DMS53 treated with DMSO at 0.1 percent for 48 hours (cell line): ENCODE measurements around the gene FOXD4L6.
"Not testable (repeated sequence)": the region's sequence is repeated elsewhere in the genome, so short reads cannot be mapped to it uniquely, and the experiment has no call there.

Experiments
- DNase-seq: peaks from one replicate; lab custom pipeline; 2025; ENCODE audit not compliant: unreplicated experiment; lab: John Stamatoyannopoulos, UW

The FOXD4L6 gene

DNA sequence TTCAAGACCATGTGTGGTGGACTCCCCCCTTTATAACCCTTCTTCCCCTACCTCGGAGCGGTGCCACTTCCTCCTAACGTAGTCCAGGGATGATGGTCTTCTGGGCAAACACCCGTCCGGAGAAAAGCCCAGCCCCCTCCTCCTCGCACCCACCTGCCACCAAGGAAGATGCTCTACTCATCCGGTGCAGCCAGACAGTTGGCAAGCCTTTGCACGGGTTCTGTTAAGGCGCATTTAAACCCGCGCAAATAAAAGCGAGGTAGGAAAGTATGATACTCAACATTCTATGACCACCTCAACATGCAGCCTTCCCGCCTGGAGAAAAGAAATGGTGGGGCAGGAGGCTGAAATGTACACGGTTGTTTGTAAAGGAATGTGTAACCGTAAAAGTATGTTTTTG is at the start of gene FOXD4L6:
Gene FOXD4L6 (minus strand): TSS at position 101 of the 400 bp plus-strand sequence. CDS start 298 bp downstream, outside the sequence.
- not testable (repeated sequence) for DNase-seq

DNA sequence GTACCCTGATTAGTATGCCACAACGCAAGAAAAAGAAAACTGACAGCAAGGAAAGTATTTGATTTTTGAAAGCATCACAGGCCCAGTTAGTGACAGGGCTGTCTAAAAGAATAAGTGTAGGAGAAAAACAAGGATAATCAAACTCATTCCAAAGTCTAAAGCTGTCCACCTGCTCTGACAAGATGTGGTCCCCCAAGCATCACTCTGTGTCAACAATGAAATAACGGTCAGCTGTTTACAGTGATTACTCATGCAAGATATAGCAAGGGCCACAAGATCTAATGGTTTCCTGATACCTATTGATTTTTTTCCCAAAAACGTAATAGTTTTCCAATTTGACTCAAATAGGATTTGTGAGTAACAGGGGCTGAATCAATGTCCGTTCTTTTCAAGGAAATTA is 46.5 kb upstream of the FOXD4L6 start:
- not testable (repeated sequence) for DNase-seq

DNA sequence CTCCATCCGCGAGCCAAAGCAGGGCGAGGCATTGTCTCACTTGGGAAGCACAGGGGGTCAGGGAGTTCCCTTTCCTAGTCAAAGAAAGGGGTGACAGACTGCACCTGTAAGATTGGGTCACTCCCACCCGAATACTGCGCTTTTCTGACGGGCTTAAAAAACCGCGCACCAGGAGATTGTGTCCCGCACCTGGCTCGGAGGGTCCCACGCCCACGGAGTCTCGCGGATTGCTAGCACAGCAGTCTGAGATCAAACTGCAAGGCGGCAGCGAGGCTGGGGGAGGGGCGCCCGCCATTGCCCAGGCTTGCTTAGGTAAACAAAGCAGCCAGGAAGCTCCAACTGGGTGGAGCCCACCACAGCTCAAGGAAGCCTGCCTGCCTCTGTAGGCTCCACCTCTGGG is 21.6 kb upstream of the FOXD4L6 start:
- DNase-seq = not testable (repeated sequence)

DNA sequence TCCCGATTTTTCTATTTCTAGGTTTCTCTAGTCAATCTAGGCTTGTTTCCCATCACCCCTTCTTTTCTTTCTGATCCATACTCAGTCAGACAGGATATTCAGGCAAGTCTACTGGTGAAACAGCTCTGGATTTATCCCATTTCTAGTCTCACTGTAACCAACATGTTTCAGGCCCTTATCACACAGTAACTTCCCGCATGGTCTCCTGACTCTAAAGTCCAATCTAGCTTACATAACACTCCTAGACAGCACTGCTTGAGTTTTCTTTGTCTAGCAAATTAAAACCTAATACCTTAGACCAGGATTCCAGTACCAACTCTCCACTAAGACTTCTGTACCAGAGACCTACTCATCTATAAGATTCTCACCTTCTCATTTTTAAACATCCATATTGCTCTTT is 13.4 kb upstream of the FOXD4L6 start:
- not testable (repeated sequence) for DNase-seq

DNA sequence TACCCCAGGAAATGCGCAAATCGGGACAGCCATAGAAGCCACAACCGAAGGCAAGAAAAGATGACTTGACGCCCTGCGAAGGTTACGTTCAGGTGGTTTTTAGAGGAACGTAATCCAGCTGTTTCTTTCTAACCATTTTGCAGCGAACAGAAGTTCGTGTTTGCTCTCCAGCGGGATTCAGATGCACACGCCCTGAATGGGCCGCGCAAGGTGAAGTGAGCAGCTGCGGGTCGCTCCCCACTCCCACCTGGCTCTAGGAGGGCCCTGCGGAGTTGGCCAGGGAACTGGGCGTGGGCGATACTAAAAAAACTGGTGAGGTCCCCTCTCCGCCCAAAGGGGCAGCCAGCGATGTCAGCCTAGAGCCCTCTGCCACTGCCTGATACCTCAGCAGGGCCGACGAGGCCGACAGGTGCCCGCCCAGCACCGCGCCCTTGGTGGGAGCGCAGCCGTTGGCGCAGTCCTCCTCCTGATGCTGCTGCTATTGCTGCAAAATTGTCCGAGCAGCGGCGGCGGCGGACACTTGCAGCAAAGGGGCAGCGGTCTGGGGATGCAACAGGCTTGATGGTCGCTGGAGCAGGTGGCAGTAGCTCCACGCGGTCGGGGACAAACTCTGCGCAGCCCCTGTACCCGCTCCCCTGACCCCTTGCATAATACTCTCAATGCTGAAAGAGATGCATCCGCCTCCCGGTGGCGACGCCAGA is 1.6 kb downstream of the FOXD4L6 start:
- not testable (repeated sequence) for DNase-seq

DNA sequence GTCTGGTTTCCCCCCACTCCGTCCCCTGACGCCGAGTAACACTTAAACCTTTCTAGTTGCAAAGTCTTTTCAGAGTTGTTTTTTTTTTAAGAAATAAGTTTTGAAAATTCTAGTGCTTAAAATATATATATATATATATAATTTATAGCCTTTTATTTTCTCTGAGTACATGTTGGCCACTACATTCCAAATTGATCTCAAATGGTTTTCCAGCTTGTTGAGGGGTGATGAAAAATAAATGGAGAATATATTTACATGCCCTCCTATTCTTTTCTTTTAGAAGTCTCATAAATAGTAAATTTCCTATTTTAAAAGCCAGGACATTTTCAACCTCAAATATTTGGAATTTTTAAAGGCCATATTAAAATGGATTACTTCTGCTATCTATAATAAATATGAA is 2.5 kb downstream of the FOXD4L6 start:
- not testable (repeated sequence) for DNase-seq

DNA sequence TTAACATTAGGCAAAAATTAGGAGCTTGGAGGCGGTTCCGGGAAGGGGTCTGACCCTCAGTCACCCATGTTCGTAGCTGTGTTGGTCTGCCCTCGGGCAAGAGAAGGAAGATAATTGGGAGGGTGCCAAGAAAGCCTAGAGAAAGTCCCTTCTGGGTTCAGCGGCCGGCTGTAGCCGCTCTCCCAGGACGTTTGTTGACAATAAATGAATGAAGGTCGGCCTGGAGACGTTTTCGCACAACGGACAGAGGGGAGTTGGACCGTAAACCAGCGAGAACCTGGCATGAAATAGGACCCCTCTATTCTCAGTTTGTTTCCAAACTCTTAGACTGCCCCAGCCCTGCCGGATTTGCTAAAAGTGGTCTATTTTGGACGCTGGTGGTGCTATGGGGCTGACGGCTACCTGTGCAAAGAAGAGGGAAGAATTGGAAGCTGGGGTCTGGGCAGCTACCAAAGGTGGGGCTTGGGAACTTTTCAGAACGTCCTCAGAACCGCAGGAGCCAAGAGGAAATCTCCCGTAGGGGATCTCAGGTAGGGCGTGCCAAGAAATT is 3.3 kb downstream of the FOXD4L6 start:
- not testable (repeated sequence) for DNase-seq

DNA sequence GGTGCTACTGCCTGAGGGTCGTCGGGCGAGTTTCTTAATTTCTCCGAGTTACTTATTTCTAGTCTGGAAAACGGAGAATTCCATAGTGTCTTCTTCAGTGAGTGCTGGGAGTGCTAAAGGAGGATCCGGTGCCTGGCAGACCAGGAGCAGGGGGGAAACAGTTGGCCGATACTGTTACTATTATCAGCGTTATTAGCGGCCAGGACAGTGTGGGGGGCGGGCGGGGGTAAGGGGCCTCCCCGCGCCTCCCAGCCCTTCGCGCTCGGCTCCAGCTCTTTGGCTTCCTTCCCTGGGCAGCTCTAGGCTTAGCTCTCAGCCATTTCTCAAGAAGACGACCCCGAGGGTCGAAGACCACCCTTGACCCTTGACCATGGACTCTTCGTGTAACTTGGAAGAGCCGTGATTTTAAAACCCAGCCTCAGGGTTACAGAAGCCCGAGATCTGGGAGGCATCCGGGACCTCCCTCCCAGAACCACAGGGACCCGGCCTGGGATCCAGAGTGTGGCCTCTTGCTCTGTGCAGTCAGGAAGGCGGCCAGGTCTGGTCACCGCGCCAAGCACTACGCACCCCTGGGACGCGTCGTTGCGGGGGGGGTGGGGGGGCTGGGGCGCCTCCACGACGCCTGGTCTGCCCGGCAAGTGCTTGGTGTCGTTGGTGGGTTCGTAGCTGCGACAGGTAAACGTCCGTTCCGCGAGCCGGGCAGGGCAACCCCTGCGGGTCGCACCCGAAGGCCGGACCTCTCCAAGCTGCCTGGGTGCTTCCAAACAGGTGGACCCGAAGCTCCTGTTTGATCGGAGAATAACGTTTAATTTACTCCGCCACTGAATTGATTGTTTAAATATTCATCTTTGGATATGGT is 4.0 kb downstream of the FOXD4L6 start:
- DNase-seq = not testable (repeated sequence)

DNA sequence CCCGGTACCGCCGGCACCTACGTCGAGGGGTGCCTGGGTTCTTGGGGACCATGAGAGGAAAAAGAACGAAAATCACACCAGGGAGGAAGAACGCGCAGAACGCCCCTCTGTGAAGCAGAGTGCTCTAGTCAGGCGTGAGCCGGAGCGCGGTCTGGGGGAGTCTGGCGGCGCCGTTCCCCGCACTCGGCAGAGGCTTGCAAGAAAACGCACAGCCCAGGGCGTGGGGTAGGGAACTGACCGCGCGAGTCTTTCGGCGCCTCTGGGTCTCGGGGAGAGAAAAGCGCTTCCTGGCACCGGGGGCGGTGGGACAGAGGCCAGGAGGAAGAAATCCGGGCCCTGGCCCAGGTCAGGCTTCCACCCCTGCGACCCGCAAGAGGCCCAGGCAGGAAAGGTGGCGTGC is 4.7 kb downstream of the FOXD4L6 start:
- DNase-seq = not testable (repeated sequence)

DNA sequence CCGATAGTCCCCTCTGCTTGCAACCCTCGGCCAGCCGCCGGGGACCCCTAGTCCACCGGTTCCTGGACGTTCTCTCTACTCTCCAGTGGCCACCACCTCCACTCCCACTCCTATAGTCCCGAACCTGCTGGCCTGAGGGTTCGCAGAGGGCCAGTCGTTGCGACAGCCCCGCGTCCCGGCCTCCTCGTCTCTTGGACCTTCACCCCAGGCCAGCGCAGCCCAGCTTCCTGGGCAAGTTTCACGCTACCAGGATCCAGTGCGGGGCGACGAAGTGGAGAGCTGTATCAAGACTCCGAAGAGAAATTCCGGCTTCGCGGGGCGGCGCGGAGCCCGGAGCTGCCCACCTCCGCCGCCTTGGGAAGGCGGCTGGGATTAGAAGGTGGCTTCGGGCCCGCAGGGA is 5.1 kb downstream of the FOXD4L6 start:
- DNase-seq = not testable (repeated sequence)

DNA sequence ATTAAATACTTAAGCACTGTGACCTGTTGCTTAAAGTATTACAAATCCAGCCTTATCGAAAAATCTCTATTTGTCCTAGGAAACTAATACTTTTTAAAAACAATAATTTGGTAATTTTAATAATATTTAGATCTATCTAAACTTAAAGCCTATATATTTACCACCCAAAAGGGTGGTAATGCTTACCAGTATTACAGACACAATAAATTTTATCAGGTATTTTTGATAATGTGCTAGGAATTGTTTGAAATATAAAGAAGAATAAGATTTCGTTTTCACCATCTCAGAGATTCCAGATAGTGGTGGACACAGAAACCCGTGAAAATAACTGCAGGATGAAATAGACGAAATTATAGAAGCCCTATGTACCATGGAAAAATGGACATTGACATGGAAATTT is 7.8 kb downstream of the FOXD4L6 start:
- not testable (repeated sequence) for DNase-seq

DNA sequence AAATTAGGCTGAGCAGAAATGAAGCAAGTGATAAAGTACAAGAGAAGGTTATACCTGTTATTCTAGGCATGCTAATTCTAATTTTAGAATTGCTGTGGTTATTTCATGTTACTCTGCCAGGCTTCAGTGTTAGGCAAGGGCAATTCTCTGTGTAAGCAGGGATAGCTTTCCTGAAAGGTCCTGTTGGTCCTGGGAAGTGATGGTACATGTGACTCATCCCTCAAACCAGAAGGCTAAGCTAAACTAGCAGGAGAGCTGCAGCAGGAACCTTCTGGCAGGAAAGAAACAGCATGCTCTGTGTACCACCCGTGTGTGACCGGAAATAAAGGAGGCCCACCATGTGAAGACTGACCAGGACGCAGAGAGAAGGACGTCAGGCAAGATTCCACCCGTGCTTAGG is 8.8 kb downstream of the FOXD4L6 start:
- DNase-seq = not testable (repeated sequence)

DNA sequence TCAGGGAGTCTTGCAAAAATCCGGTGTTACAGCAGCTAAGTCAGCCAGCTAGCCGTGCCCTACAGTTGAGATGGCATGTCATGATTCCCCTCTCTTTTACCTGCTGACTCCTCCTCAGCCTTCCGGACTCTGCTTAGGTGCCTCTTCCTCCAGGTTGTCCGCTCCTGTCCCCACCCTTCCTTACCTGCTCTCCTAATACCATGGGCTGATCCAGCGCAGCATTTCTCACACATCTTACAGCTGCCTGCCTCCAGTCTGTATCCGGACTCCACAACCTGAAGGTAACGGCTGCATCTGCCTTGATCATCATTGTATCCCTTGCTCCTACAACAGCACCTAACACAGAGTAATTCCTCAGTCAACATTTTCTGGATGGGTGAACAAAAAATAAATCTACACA is 9.2 kb downstream of the FOXD4L6 start:
- DNase-seq = not testable (repeated sequence)

DNA sequence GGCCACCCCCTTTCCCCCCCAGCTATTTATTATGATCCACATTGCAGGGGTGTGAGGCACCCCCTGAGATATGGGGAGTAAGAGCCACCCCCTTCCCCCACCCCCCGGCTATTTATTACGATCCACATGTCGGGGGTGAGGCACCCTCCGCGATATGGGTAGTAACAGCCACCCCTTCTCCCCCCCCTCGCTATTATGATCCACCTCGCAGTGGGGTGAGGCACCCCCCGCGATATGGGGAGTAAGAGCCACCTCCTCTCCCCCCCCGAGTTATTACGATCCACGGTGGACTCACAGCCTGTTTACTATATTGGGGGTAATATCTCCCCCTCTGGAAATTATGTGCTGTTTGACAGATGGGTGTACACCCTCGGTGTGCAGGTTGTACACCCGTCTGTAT is 15.1 kb downstream of the FOXD4L6 start:
- not testable (repeated sequence) for DNase-seq

DNA sequence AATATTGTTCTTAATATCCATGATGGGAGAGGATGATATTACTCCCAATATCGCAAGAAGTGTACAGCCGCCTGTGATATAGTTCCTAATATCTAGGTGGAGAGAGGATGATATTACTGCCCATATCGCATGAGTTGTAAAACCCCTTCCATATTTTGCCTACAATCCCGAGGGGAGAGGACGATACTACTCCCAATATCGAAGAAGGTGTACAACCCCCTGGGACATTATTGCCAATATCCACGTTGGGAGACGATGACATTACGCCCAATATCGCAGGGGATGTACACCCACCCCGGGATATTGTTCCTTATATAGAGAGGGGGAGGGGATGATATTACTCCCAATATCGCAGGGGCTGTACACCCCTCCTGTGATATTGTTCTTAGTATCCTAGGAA is 17.1 kb downstream of the FOXD4L6 start:
- not testable (repeated sequence) for DNase-seq

DNA sequence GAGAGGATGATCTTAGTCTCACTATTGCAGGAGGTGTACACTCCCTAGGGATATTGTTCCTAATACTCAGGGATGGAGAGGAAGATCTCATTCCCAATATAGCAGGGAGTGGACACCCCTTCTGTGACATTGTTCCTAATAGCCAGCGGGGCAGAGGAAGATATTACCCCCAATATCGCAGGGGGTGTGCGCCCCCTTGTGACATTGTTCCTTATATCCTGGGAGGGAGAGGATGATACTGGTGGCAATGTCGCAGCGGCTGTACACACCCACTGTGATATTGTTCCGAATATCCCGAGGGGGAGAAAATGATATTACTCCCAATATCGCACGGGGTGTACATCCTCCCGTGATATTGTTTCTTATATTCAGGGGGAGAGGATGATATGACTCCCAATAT is 17.6 kb downstream of the FOXD4L6 start:
- DNase-seq = not testable (repeated sequence)

DNA sequence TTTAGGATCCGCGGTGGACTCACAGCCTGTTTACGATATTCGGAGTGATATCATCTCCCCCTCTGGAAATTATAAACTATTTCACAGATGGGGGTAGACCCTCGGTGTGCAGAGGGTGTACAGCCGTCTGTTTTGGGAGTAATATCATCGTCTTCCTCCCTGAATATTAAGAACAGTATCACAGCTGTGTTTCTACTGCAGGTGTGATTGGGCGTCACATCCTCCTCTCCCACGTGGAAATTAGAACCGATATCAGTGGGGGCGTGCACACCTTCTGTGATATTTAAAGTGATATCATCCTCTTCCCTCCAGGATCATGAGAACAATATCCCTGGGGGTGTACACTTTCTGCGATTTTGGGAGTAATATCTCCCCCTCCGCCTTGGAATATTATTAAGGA is 19.2 kb downstream of the FOXD4L6 start:
- DNase-seq = not testable (repeated sequence)

DNA sequence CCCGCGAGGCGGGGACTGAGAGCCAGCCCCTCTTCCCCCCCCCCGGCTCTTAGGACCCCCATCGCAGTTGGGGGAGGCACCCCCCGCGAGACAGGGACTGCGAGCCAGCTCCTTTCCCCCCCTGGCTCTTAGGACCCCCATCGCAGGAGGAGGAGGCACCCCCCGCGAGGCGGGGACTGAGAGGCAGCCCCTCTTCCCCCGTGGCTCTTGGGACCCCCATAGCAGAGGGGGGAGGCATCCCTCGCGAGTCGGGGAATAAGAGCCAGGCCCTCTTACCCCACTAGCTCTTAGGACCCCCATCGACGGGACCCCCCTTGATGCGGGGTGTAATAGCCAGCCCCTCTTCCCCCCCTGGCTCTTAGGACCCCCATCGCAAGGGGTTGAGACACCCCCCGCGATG is 19.7 kb downstream of the FOXD4L6 start:
- not testable (repeated sequence) for DNase-seq

DNA sequence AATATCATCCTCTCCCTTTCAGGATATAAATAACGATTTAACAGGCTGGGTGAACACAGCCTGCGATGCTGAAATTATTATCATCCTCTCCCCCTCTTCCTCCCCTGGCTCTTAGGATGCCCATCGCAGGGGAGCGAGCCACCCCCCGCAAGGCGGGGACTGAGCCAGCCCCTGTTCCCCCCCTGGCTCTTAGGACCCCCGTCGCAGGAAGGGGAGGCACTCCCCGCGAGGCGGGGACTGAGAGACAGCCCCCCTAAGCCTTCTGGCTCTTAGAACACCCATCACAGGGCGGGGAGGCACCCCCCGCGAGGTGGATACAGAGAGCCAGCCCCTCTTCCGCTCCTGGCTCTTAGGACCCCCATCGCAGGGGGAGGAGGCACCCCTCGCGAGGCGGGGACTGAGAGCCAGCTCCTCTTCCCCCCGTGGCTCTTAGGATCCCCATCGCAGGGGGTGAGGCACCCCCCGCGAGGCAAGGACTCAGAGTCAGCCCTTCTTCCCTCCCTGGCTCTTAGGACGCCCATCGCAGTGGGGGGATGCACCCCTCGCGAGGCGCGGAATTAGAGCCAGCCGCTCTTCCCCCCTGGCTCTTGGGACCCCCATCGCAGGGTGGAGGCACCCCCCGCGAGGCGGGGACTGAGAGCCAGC is 21.9 kb downstream of the FOXD4L6 start:
- not testable (repeated sequence) for DNase-seq

DNA sequence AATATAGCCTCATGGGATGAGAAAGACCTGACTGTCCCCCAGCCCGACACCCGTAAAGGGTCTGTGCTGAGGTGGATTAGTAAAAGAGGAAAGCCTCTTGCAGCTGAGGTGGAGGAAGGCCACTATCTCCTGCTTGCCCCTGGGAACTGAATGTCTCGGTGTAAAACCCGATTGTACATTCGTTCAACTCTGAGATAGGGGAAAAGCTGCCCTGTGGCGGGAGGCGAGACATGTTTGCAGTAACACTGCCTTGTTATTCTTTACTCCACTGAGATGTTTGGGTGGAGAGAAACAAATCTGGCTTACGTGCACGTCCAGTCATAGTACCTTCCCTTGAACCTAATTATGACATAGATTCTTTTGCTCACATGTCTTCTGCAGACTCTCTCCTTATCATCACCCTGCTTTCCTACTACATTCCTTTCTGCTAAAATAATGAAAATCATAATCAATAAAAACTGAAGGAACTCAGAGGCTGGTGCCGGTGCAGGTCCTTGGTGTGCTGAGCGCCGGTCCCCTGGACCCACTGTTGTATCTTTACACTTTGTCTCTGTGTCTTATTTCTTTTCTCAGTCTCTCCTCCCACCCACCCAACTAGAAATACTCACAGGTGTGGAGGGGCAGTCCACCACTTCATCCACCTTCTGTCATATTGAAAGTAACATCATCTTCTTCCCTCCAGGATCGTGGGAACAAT is 22.8 kb downstream of the FOXD4L6 start:
- DNase-seq = not testable (repeated sequence)

DNA sequence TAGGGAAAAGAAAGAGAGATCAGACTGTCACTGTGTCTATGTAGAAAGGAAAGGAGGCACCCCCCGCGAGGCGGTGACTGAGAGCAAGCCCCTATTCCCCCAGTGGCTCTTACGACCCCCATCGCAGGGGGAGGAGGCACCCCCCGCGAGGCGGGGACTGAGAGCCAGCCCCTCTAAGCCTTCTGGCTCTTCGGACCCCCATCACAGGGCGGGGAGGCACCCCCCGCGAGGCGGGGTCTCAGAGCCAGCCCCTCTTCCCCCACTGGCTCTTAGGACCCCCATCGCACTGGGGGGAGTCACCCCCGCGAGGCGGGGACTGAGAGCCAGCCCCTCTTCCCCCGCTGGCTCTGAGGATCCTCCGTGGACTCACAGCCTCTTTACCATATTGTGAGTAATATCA is 23.9 kb downstream of the FOXD4L6 start:
- not testable (repeated sequence) for DNase-seq
